ENCODE measurements around the gene EXOC4.

- TF ChIP-seq CTCF (IDR thresholded peaks at IDR 0.05): no peak
- TF ChIP-seq POLR2A (IDR thresholded peaks at IDR 0.05): no peak
Observed at GRCh38 chr7:133576612-133577168, 323.8 kb downstream of the EXOC4 start.
